NT2/D1 (cell line): ENCODE measurements around the gene PSMD10.

ENCODE experiments used
- SUZ12 ChIP-seq: IDR thresholded peaks from 2 replicates; pipeline ENCODE4 v1.6.1; 2011; ENCODE audit not compliant: insufficient read length, insufficient read depth; ENCODE audit errors: extremely low read depth
- YY1 ChIP-seq: IDR thresholded peaks from 2 replicates; pipeline ENCODE4 v1.6.1; 2011; ENCODE audit not compliant: insufficient read length, insufficient read depth
- ZNF274 ChIP-seq: IDR thresholded peaks from 2 replicates; pipeline ENCODE4 v1.6.1; 2011; ENCODE audit warnings: mild to moderate bottlenecking, low read depth, low read length

DNA sequence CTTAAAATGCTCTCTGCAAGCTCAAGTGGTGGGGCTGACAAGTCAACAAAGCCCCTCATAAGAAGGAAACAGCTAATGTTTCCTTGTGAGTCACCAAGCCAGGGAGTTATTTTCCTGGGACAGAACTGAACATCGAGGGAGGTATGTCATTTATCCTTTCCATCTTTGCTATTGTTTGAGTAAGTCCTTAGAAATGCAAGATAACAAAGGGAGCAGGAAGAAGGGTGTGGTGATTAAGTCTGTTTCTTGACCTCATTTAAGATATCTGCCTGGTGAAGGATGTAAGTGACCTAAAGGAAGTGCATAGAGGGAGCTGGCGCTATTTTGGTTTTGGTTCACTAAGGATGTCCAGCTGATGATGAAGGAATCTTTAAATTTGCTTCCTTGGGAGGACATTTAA is 40.1 kb upstream of the PSMD10 start:
- TF ChIP-seq ZNF274 (no peak), YY1 (no peak), SUZ12 (no peak)
